A549 (cell line): ENCODE data around the gene KCNQ5.

ENCODE experiments used
- E2F6 ChIP-seq: IDR thresholded peaks from 2 replicates; pipeline ENCODE4 v1.6.1; 2012; ENCODE audit warnings: low read depth, borderline replicate concordance
- POLR2A ChIP-seq: IDR thresholded peaks from 2 replicates; pipeline ENCODE4 v1.6.1; 2012; ENCODE audit warnings: mild to moderate bottlenecking, low read length
- REST ChIP-seq: fragments of 200-600 bp; sonication (generic); IDR thresholded peaks from 2 replicates; pipeline ENCODE4 v1.6.1; 2016; ENCODE audit warnings: antibody characterized with exemption, mild to moderate bottlenecking, moderate library complexity

DNA sequence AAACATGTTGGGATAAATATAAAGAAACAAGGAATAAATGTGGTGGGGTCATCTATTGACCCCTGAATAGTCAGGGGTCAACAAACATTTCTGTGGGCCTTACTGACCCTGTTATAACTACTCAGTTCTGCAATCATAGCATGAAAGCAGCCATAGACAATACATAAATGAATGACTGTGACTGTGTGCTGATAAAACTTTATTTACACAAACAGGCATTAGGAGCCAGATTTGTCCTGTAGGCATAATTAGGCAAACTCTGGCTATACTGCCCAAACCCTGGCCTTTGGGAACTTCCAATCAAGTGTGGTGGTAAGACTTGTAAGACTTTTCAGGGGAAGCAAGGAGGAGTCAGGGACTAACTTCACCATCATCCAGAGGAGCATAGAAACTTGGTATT, 380.7 kb downstream of the KCNQ5 start:
- TF ChIP-seq REST: no peak
- no peak for TF ChIP-seq POLR2A
- no peak for TF ChIP-seq E2F6
